GM19455 (cell line): ENCODE data around the gene PALS1.
"Not testable (repeated sequence)": the region's sequence is repeated elsewhere in the genome, so short reads cannot be mapped to it uniquely, and the experiment has no call there.

Experiments
- ATAC-seq: cut with Tn5 transposase; IDR thresholded peaks from one replicate; pipeline ENCODE4 v1.9.1; 2021; ENCODE audit not compliant: unreplicated experiment

The PALS1 gene

DNA sequence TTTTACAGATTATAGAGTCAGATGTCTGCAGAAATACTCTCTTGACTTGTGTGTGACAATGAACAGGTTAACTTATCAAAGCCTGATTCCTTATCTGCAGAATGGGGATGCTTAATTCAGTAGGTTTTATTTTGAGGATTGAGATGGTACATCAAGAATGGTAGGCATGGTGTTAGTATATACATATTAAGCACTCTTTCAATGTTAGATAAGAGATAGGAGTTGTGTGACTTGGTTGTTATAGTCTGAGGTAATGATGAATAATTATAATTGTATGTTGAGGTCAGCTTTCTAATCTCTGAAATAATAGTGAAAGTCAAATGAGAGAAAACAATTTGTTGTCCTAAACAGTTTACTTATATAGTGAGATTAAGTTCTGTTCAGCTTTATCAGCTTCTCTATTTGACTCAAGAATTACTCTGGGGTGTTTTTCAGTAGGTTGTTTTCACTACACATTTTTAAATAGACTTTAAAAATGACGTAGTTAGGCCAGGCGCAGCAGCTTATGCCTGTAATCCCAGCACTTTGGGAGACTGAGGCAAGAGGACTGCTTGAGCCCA is 11.9 kb downstream of the PALS1 start:
- no peak for ATAC-seq

DNA sequence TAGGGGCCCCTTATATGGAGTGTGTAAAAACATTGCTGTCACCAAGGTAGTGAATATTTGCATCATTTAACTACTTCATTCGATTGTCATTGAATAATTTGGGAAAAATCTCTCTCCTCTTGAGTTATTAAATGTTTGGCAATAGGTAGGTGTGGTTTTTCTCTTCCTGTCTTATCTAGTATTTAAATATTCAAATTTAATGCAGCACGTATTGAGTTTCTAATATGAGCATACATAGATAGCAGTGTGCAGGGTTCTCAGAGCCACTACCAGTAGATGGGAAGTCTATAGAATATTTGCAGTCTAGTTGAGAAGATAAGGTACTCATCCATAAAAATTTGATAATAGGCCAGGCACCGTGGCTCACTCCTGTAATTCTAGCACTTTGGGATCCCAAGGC is 16.7 kb downstream of the PALS1 start:
- no peak for ATAC-seq

- no peak for ATAC-seq
These were observed 19.7 kb downstream of the PALS1 start for GRCh38 chr14:67260965-67261364.

- ATAC-seq = no peak
These were observed 22.4 kb downstream of the PALS1 start for GRCh38 chr14:67263499-67264149.

GRCh38 chr14:67265131-67265530 is 23.9 kb downstream of the PALS1 start:
- ATAC-seq = no peak

DNA sequence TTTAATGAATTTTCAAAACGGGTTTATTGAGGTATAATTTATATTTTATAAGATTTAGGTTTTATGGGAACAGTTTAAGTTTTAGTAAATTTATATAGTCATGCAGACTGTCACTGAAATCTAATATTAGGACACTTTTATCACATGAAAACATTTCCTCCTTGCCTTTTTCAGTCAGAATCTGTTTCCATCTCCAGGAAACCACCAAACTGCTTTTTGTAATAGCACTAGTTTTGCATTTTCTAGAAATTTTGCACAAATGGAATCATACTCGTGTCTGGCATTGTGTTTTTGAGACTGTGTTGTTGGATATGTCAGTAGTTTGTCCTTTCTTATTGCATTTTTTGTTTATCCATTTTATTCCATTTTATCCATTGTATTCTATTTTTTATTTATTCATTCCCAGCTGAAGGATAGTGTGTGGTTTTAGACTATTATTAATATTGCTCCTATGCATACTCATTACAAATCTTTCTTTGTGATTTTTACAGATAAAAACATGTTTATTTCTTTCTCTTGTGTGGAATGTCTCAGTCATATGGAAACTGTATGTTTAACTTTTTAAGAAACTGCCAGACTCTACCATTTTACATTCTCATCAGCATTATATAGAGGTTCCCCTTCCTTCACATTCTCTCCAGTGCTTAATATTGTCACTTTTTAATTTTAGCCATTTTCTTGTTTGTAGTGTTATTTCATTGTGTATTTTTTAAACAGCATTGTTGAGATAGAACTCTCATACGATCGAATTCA is 26.5 kb downstream of the PALS1 start:
- no peak for ATAC-seq

GRCh38 chr14:67268426-67269150 is 27.4 kb downstream of the PALS1 start:
- no peak for ATAC-seq

- no peak for ATAC-seq
These were observed 28.2 kb downstream of the PALS1 start for GRCh38 chr14:67269298-67270060.

- ATAC-seq = no peak
These were observed 29.0 kb downstream of the PALS1 start for GRCh38 chr14:67270145-67270753.

DNA sequence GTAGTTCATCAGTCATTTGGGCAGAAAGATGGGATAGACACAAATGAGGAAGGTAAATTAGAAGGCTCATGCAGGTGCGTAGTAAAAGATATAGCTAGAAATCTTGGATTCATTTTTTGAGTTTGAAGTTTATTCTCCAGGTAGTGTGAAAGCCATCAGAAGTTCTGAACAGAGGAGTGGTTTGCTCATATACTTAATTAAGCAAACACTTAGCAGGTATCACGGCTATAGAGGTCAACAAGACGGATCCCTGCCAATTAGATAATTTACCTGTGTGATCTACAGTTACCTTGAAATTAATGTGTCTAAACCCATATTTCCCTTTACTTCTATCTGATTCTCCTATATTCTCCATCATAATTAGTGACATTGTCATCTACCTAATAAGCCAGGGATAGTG is 29.7 kb downstream of the PALS1 start:
- ATAC-seq = no peak

GRCh38 chr14:67273281-67273680 is 32.0 kb downstream of the PALS1 start:
- ATAC-seq = not testable (repeated sequence)

DNA sequence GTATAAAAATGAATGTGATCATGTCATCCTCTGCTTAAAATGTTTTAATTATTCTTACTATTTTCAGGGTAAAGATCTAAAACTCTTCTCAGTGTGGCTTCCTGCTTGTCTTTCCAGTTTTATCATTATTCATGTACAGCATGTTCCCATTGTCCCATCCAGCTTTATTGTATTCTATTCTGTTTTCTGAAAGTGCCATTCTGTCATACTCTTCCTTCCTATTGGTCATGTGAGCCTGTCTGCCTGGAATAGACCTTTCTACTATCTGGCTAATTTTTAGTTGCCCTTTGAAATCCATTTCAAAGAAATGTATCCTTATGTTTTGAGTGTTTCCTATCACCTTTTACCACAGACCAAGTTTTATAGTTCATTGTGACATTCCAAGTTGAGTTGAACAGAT is 34.9 kb downstream of the PALS1 start:
- ATAC-seq = no peak

GRCh38 chr14:67280506-67280905 is 39.3 kb downstream of the PALS1 start:
- ATAC-seq = no peak

DNA sequence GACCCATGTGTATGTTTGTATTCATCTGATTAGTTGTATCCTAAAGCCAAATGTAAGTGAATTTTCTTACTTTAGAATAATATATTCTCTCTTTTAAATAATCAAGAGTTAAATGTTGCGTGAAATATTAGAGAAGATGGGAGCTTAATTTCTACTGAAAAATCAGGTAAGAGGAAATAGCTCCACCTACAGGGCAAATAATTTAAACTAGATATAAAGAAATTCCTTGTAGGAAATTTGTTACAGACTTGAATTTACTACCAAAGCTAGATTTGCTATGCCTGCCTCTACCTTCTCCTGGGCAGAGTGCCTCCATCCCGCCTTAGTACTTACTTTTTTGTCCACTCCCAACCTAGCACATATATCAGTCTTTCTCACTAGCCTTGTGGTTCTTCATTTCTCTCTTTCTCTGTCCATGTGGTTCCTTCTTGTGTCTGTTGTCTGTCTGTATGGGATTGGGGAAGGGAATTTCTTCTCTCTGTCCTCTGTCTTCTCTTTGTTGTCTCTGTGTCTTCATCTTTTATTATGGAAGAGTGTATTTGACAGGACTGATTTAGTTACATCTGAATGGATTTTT is 44.7 kb downstream of the PALS1 start:
- ATAC-seq = no peak
